NCI-H446 treated with DMSO at 0.1 percent for 48 hours (cell line): Measurements from ENCODE around the gene MARCHF10.
"Not testable (repeated sequence)": the region's sequence is repeated elsewhere in the genome, so short reads cannot be mapped to it uniquely, and the experiment has no call there.

Experiments used
- DNase-seq: peaks from one replicate; lab custom pipeline; 2025; lab: John Stamatoyannopoulos, UW

MARCHF10 gene, protein sequence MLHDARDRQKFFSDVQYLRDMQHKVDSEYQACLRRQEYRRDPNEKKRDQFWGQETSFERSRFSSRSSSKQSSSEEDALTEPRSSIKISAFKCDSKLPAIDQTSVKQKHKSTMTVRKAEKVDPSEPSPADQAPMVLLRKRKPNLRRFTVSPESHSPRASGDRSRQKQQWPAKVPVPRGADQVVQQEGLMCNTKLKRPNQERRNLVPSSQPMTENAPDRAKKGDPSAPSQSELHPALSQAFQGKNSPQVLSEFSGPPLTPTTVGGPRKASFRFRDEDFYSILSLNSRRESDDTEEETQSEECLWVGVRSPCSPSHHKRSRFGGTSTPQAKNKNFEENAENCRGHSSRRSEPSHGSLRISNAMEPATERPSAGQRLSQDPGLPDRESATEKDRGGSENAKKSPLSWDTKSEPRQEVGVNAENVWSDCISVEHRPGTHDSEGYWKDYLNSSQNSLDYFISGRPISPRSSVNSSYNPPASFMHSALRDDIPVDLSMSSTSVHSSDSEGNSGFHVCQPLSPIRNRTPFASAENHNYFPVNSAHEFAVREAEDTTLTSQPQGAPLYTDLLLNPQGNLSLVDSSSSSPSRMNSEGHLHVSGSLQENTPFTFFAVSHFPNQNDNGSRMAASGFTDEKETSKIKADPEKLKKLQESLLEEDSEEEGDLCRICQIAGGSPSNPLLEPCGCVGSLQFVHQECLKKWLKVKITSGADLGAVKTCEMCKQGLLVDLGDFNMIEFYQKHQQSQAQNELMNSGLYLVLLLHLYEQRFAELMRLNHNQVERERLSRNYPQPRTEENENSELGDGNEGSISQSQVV

GRCh38 chr17:62807812-62808575 is at the start of gene MARCHF10:
Gene MARCHF10, minus strand, starts transcription at chr17:62808314. Its CDS starts 6,579 bp downstream, at chr17:62801735.
- DNase-seq, result no peak

DNA sequence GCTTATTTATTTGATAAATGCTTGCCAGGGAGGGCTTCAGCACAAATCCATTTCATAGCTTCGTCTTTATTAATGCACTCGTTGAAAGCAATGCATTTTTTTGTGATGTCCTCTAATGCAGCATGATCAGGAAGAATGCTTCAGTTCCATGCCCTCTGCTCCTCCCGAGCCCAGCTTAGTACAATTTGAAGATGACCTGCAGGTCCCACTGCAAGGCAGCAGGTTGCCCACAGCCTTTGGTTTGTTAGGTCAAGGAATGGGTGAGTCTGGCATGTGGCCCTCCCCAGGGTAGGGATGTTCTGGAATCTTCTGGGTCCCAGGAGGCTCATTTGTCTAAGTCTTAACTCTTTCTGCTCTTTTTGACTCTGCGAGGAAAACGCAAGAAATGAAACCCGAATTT is 49.4 kb upstream of the MARCHF10 start:
- DNase-seq, result no peak

DNA sequence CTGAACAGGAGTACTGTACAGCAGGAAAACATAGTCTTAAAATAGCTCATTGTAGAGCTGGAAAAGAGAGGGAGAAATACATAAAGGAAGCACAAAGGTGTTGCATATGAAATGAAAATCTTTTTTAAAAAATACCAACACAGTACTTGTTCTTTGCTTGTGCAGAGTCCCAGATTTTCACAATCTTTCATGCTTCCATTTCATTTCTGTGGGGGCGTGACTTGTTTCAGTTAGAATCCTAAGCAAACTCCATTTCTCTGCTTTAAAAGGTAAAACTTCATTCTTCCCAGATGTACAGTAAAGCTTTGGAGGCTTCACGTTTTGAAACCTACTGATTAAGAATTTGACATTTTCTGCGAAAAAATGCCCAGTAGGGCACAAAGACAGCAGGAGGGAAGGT is 48.5 kb upstream of the MARCHF10 start:
- DNase-seq, result no peak

- DNase-seq, result no peak
Observed at GRCh38 chr17:62855156-62855555, 47.0 kb upstream of the MARCHF10 start.

GRCh38 chr17:62854098-62854680 is 46.1 kb upstream of the MARCHF10 start:
- no peak for DNase-seq

DNA sequence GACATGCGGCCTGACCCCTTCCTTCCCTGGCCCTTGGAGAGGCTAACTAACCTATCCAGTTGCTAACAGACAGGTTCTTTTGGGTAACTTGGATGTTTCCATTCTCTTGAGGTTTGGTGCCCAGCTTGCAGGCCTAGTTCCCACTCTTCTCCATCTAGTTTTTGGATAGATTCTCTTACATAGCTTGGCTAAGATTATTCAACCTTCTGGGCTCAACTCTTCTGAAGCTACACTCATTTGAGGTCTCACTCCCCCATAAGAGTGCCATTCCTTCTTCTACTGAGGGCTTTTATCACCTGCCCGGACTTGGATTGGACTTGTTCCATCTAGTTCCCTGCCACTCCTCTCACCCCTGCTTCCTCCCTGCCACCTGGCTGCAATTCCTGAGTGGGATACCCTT is 44.1 kb upstream of the MARCHF10 start:
- DNase-seq, result no peak

DNA sequence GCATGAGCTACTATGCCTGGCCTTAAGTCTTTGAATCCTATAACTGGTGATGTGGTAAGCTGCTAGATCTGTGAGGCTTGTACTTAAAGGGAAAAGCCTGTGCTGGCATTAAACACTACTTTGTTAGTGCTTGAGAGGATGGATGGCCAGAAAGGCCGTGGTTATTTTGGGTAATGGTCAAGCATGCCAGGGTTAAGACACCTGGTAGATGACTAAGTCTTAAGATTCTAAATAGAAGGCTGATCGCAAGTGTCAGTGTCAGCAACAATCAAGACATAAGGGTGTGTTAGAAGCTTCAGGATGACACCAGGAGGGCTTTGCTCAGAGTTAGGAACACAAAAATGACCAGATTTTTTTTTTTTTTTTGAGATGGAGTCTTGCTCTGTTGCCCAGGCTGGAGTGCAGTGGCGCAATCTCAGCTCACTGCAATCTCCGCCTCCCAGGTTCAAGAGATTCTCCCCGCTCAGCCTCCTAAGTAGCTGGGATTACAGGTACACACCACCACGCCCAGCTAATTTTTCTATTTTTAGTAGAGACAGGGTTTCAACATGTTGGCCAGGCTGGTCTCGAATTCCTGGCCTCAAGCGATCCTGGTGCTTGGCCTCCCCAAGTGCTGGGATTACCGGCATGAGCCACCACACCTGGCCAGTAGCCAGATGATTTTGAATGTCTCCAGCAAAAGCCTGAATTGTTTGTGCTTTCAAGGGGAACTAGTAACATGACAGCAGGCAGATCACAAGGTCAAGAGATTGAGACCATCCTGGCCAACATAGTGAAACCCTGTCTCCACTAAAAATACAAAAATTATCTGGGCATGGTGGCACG is 41.7 kb upstream of the MARCHF10 start:
- DNase-seq, result not testable (repeated sequence)

GRCh38 chr17:62848334-62848733 is 40.2 kb upstream of the MARCHF10 start:
- no peak for DNase-seq

DNA sequence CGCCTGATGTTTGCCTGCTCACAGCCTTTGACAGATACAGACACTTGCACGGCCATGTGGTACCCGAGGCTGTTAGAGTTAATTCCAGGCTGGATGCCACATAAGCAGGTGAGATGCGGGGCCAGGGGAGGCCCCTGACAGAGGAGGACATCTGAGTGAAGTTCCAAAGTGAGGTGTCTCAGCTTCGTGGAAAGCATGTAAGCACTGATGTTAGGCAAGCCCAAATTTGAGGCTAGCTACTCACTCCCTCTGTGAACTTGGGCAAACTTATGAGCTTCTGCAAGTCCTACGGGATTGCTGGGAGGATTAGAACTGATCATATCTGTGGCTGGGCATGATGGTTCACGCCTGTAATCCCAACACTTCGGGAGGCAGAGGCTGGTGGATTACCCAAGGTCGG is 39.3 kb upstream of the MARCHF10 start:
- DNase-seq, result no peak

DNA sequence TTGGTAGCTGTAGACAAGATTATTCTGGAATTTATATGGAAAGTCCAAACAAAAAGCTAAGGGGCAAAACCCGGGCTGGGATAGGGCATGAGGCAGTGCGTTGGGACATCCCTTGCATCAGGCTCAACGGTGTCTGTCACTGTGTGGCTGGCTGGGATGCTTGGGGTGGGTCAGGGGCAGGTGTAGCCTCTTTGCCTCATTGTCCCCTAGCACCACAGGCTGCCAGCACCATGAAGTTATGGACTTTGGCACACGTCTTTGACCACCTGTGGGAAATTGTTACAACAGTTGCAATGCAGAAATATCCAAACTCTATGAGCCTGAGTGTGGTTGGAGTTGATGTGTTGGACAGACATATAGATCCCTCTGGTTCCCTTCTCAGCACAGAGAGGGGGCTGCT is 32.8 kb upstream of the MARCHF10 start:
- DNase-seq, result no peak

DNA sequence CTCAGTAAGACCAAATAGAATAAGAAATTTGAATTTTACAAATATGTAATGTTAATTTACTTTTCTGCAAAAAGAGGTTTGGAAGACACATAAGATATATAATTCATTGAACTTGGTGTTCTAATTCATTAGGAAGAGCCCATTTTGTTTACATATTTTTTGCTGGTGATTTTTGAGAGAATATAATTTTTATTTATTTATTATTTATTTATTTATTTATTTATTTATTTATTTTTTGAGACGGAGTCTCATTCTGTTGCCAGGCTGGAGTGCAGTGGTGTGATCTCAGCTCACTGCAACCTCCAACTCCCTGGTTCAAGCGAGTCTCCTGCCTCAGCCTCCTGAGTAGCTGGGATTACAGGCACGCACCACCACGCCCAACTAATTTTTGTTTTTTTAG is 25.7 kb upstream of the MARCHF10 start:
- not testable (repeated sequence) for DNase-seq

- no peak for DNase-seq
Observed at GRCh38 chr17:62832405-62832804, 24.3 kb upstream of the MARCHF10 start.

GRCh38 chr17:62831066-62831465 is 23.0 kb upstream of the MARCHF10 start:
- DNase-seq, result not testable (repeated sequence)

DNA sequence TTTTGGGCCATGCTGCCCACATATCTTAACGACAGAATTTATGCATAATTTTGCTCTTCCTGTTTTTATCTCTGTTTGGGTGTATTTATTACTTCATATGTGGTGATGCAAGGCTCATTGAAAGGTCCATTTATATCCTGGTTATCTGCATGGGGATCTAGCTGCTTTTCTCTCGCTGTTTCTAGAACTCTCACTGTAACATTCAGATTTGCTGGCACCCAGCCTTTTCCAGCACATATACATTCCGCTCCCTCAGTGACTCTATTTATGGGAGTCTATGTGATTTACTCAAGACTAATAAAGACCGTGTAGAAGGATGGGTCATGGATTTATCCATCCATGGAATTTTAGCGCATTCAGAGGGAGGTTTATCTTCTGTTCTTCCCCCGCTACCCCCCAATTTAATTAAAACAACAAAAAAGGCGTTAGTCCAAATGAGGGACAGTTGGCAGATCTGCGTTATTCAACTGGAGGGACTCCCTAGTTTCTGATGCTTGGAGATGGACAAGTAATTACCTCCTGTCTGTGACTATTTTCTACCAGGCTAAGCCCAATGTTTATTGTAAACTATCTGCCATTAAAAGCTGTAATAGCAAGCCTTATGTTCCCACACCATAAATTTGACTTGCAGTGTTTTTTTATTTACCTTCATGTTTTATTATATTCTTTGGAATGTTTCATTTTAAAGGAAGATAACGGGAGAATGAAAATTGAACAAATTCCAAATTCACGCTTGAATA is 19.8 kb upstream of the MARCHF10 start:
- no peak for DNase-seq

DNA sequence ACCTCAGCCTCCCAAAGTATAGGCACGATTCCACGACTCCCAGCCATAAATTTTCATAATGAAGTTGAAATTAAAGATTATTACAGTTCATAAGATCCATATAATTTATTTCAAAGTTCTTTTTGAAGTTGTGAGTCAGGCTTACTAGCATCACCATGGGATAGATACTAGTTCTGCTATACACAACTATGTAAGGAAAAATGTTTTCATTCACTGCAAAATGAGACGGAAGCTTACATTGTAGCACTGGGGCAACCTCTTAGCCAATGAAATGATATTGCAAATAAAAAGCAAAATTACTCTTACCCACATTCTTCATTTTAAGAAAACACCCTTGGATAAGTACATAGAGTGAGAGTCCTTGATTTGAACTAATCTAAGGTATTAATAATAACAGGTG is 18.8 kb upstream of the MARCHF10 start:
- no peak for DNase-seq

- no peak for DNase-seq
Observed at GRCh38 chr17:62825182-62825581, 17.1 kb upstream of the MARCHF10 start.

DNA sequence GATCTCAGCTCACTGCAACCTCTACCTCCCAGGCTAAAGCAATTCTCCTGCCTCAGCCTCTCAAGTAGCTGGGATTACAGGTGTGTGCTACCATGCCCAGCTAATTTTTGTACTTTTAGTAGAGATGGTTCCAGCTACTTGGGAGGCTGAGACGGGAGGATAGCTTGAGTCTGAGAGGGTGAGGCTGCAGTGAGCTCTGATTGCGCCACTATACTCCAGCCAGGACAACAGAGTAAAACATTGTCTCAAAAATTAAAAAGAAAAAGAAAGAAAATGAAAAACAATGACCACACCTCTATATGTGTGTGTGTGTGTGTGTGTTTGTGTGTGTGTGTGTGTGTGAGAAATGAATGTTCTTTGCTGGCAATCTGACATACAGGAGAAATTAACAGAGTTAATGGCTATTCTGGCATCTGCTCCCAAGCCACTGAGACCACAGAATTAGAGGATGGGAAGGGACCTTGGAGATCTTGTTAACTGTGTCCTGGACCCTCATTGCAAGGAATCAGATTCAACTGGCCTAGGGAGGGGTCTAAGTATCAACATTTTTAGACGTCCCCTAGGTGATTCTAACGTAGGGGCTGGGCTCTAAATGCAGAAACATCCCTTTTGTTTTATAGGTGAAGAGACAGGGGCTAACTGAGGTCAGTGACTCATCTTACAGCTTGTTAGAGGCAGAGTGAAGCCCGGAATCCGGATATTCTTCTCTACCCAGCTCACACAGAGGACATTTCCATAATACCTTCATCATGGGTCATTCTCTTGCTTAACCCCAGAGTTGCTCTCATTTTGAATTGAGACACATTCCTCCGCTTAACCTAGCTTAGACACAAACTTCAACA is 16.4 kb upstream of the MARCHF10 start:
- DNase-seq, result no peak

GRCh38 chr17:62823111-62823893 is 15.2 kb upstream of the MARCHF10 start:
- DNase-seq, result no peak
